BLaER1 (cell line): Measurements from ENCODE around the gene PDE11A.

Source experiments
- H3K27ac ChIP-seq: shearing (Covaris generic); formaldehyde crosslinking; 2 replicates; pipeline ENCODE4 v1.8.1; 2022
- H3K27me3 ChIP-seq: shearing (Covaris generic); formaldehyde crosslinking; 2 replicates; pipeline ENCODE4 v1.8.1; 2022
- H3K36me3 ChIP-seq: shearing (Covaris generic); formaldehyde crosslinking; 2 replicates; pipeline ENCODE4 v1.8.1; 2022
- H3K4me1 ChIP-seq: shearing (Covaris generic); formaldehyde crosslinking; 2 replicates; pipeline ENCODE4 v1.8.1; 2022
- H3K4me2 ChIP-seq: shearing (Covaris generic); formaldehyde crosslinking; 2 replicates; pipeline ENCODE4 v1.8.1; 2022
- H3K4me3 ChIP-seq: shearing (Covaris generic); formaldehyde crosslinking; 2 replicates; pipeline ENCODE4 v1.8.1; 2022
- H3K9ac ChIP-seq: shearing (Covaris generic); formaldehyde crosslinking; 2 replicates; pipeline ENCODE4 v1.8.1; 2022
- H3K9me3 ChIP-seq: shearing (Covaris generic); formaldehyde crosslinking; 2 replicates; pipeline ENCODE4 v1.8.1; 2022
- H4K20me1 ChIP-seq: shearing (Covaris generic); formaldehyde crosslinking; 2 replicates; pipeline ENCODE4 v1.8.1; 2022
- Cebpa-rat ChIP-seq: shearing (Covaris generic); IDR thresholded peaks from 2 replicates; pipeline ENCODE4 v1.8.1; 2022

PDE11A gene

GRCh38 chr2:178012639-178013038 is 59.9 kb downstream of the PDE11A start:
- Histone ChIP-seq H3K4me2 (no peak overlapping the region), H3K27me3 (no peaks in the 10 kb centered on the region), H3K27ac (no peak overlapping the region), H3K36me3 (no peaks in the 10 kb centered on the region), H3K9me3 (no peaks in the 10 kb centered on the region), H3K4me1 (no peaks in the 10 kb centered on the region), H4K20me1 (no peaks in the 10 kb centered on the region), H3K9ac (no peak overlapping the region), H3K4me3 (no peak overlapping the region)
- TF ChIP-seq Cebpa-rat, result no peak

GRCh38 chr2:178009813-178010212 is 62.8 kb downstream of the PDE11A start:
- no peak overlapping the region for H3K4me3 ChIP-seq
- H4K20me1 ChIP-seq, result no peaks in the 10 kb centered on the region
- no peaks in the 10 kb centered on the region for H3K27me3 ChIP-seq
- H3K9ac ChIP-seq, result no peak overlapping the region
- no peak overlapping the region for H3K4me2 ChIP-seq
- TF ChIP-seq Cebpa-rat, result no peak
- H3K27ac ChIP-seq, result no peak overlapping the region
- no peaks in the 10 kb centered on the region for H3K36me3 ChIP-seq
- no peaks in the 10 kb centered on the region for H3K9me3 ChIP-seq
- H3K4me1 ChIP-seq, result no peaks in the 10 kb centered on the region

GRCh38 chr2:178008636-178009289 is 63.8 kb downstream of the PDE11A start:
- Histone ChIP-seq H3K4me1 (no peaks in the 10 kb centered on the region), H3K36me3 (no peaks in the 10 kb centered on the region), H3K27ac (no peak overlapping the region), H4K20me1 (no peaks in the 10 kb centered on the region), H3K4me3 (no peak overlapping the region), H3K9ac (no peak overlapping the region), H3K4me2 (no peak overlapping the region), H3K27me3 (no peaks in the 10 kb centered on the region), H3K9me3 (no peaks in the 10 kb centered on the region)
- no peak for TF ChIP-seq Cebpa-rat

- Histone ChIP-seq H3K27me3 (no peaks in the 10 kb centered on the region), H3K4me3 (no peak overlapping the region), H3K9ac (no peak overlapping the region)
Measured at GRCh38 chr2:178006710-178007109, 65.9 kb downstream of the PDE11A start.

GRCh38 chr2:178005756-178006155 is 66.8 kb downstream of the PDE11A start:
- Histone ChIP-seq H3K36me3 (no peaks in the 10 kb centered on the region), H3K9ac (no peak overlapping the region), H3K27me3 (no peaks in the 10 kb centered on the region), H3K9me3 (no peaks in the 10 kb centered on the region), H4K20me1 (no peaks in the 10 kb centered on the region), H3K4me1 (no peaks in the 10 kb centered on the region), H3K4me3 (no peak overlapping the region), H3K4me2 (no peak overlapping the region), H3K27ac (no peak overlapping the region)
- no peak for TF ChIP-seq Cebpa-rat

More at GRCh38 chr2:178006710-178007109, 65.9 kb downstream of the PDE11A start:
- Histone ChIP-seq H3K9me3 (no peaks in the 10 kb centered on the region), H3K4me2 (no peak overlapping the region), H4K20me1 (no peaks in the 10 kb centered on the region), H3K4me1 (no peaks in the 10 kb centered on the region), H3K36me3 (no peaks in the 10 kb centered on the region), H3K27ac (no peak overlapping the region)
- TF ChIP-seq Cebpa-rat, result no peak

- no peaks in the 10 kb centered on the region for H3K4me1 ChIP-seq
- H3K9ac ChIP-seq, result no peak overlapping the region
- H3K27me3 ChIP-seq, result no peaks in the 10 kb centered on the region
- no peaks in the 10 kb centered on the region for H3K36me3 ChIP-seq
- no peaks in the 10 kb centered on the region for H3K9me3 ChIP-seq
- H4K20me1 ChIP-seq, result no peaks in the 10 kb centered on the region
- no peak overlapping the region for H3K27ac ChIP-seq
- H3K4me2 ChIP-seq, result no peak overlapping the region
- TF ChIP-seq Cebpa-rat, result no peak
- no peak overlapping the region for H3K4me3 ChIP-seq
Measured at GRCh38 chr2:178002038-178002437, 70.5 kb downstream of the PDE11A start.

GRCh38 chr2:177998996-177999395 is 73.6 kb downstream of the PDE11A start:
- H3K4me3 ChIP-seq, result no peak overlapping the region
- H3K4me1 ChIP-seq, result no peaks in the 10 kb centered on the region
- H3K27ac ChIP-seq, result no peak overlapping the region
- TF ChIP-seq Cebpa-rat, result no peak
- H3K4me2 ChIP-seq, result no peak overlapping the region
- no peaks in the 10 kb centered on the region for H4K20me1 ChIP-seq
- H3K36me3 ChIP-seq, result no peaks in the 10 kb centered on the region
- H3K9me3 ChIP-seq, result no peaks in the 10 kb centered on the region
- no peak overlapping the region for H3K9ac ChIP-seq
- H3K27me3 ChIP-seq, result no peaks in the 10 kb centered on the region

- H3K4me3 ChIP-seq, result no peak overlapping the region
- no peak overlapping the region for H3K4me2 ChIP-seq
- H3K9me3 ChIP-seq, result no peaks in the 10 kb centered on the region
- no peaks in the 10 kb centered on the region for H3K27me3 ChIP-seq
- H4K20me1 ChIP-seq, result no peaks in the 10 kb centered on the region
- no peaks in the 10 kb centered on the region for H3K36me3 ChIP-seq
- no peak overlapping the region for H3K9ac ChIP-seq
- no peak overlapping the region for H3K27ac ChIP-seq
- H3K4me1 ChIP-seq, result no peaks in the 10 kb centered on the region
- TF ChIP-seq Cebpa-rat, result no peak
Measured at GRCh38 chr2:177998006-177998405, 74.6 kb downstream of the PDE11A start.

- no peak overlapping the region for H3K27ac ChIP-seq
- no peak overlapping the region for H3K9ac ChIP-seq
- H3K9me3 ChIP-seq, result no peaks in the 10 kb centered on the region
- TF ChIP-seq Cebpa-rat, result no peak
- H3K4me1 ChIP-seq, result no peaks in the 10 kb centered on the region
- no peaks in the 10 kb centered on the region for H3K36me3 ChIP-seq
- H3K4me3 ChIP-seq, result no peak overlapping the region
- H3K27me3 ChIP-seq, result no peaks in the 10 kb centered on the region
- H4K20me1 ChIP-seq, result no peaks in the 10 kb centered on the region
- H3K4me2 ChIP-seq, result no peak overlapping the region
Measured at GRCh38 chr2:177992992-177993391, 79.6 kb downstream of the PDE11A start.

GRCh38 chr2:177989029-177989885 is 83.3 kb downstream of the PDE11A start:
- no peak overlapping the region for H3K27ac ChIP-seq
- H4K20me1 ChIP-seq, result no peaks in the 10 kb centered on the region
- H3K4me3 ChIP-seq, result no peak overlapping the region
- H3K9me3 ChIP-seq, result no peaks in the 10 kb centered on the region
- H3K9ac ChIP-seq, result no peak overlapping the region
- H3K27me3 ChIP-seq, result no peaks in the 10 kb centered on the region
- TF ChIP-seq Cebpa-rat, result no peak
- no peak overlapping the region for H3K4me2 ChIP-seq
- no peaks in the 10 kb centered on the region for H3K36me3 ChIP-seq
- H3K4me1 ChIP-seq, result no peaks in the 10 kb centered on the region
